HEK293 (cell line): ENCODE measurements around the gene KRTAP5-9.

ENCODE experiments used
- ZNF335 ChIP-seq: fragments of 450-650 bp; formaldehyde crosslinking; conservative IDR thresholded peaks from 2 replicates; pipeline ENCODE4 v1.5.1; 2016; ENCODE audit warnings: missing biosample characterization, missing genetic modification characterization
- TF ChIP-seq, protein P1 (sequence below): fragments of 450-650 bp; formaldehyde crosslinking; IDR thresholded peaks from 2 replicates; pipeline ENCODE4 v1.5.1; 2016; ENCODE audit warnings: missing biosample characterization, missing genetic modification characterization
- TF ChIP-seq, protein P2 (sequence below): fragments of 450-650 bp; formaldehyde crosslinking; IDR thresholded peaks from 2 replicates; pipeline ENCODE4 v1.5.1; 2016; ENCODE audit warnings: missing biosample characterization, missing genetic modification characterization

DNA sequence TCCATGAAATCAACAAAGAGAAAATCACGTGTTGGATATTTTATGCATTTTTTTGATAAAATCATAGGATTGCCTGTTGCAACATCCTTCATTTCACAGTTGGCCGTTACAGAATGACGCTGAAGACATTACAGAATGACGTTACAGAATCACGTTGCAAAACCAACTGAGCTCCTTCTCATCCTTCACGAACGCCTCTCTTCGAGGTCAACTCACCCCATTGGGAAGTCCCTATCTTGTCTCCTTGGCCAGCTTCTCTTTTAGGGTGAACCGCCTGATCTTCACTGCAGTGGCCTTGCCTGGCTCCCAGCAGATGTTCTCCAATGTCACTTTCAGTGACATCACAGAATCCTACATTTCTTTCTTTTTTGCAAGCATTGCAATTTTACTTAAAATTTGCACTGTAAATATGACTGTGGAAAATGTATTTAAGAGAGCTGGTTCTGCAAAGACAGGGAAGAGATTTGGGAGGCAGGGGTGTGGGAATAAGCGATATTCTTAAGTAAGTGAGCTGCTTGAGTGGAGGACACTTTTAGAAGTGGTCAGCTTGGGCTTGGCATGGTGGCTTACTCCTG lies 16.1 kb upstream of the KRTAP5-9 start:
- TF ChIP-seq, protein P1, sequence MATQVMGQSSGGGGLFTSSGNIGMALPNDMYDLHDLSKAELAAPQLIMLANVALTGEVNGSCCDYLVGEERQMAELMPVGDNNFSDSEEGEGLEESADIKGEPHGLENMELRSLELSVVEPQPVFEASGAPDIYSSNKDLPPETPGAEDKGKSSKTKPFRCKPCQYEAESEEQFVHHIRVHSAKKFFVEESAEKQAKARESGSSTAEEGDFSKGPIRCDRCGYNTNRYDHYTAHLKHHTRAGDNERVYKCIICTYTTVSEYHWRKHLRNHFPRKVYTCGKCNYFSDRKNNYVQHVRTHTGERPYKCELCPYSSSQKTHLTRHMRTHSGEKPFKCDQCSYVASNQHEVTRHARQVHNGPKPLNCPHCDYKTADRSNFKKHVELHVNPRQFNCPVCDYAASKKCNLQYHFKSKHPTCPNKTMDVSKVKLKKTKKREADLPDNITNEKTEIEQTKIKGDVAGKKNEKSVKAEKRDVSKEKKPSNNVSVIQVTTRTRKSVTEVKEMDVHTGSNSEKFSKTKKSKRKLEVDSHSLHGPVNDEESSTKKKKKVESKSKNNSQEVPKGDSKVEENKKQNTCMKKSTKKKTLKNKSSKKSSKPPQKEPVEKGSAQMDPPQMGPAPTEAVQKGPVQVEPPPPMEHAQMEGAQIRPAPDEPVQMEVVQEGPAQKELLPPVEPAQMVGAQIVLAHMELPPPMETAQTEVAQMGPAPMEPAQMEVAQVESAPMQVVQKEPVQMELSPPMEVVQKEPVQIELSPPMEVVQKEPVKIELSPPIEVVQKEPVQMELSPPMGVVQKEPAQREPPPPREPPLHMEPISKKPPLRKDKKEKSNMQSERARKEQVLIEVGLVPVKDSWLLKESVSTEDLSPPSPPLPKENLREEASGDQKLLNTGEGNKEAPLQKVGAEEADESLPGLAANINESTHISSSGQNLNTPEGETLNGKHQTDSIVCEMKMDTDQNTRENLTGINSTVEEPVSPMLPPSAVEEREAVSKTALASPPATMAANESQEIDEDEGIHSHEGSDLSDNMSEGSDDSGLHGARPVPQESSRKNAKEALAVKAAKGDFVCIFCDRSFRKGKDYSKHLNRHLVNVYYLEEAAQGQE: no peak
- TF ChIP-seq, protein P2, sequence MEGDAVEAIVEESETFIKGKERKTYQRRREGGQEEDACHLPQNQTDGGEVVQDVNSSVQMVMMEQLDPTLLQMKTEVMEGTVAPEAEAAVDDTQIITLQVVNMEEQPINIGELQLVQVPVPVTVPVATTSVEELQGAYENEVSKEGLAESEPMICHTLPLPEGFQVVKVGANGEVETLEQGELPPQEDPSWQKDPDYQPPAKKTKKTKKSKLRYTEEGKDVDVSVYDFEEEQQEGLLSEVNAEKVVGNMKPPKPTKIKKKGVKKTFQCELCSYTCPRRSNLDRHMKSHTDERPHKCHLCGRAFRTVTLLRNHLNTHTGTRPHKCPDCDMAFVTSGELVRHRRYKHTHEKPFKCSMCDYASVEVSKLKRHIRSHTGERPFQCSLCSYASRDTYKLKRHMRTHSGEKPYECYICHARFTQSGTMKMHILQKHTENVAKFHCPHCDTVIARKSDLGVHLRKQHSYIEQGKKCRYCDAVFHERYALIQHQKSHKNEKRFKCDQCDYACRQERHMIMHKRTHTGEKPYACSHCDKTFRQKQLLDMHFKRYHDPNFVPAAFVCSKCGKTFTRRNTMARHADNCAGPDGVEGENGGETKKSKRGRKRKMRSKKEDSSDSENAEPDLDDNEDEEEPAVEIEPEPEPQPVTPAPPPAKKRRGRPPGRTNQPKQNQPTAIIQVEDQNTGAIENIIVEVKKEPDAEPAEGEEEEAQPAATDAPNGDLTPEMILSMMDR (tag by site-specific recombination): no peak
- no peak for TF ChIP-seq ZNF335
